ENCODE data around the gene ZCCHC9. TPM values are rescaled to one million over a fixed set of nuclear protein-coding genes. Genes with fewer than 3 reads are reported as not detected.
"Not testable (repeated sequence)": the region's sequence is repeated elsewhere in the genome, so short reads cannot be mapped to it uniquely, and the experiment has no call there.

ZCCHC9 gene, protein sequence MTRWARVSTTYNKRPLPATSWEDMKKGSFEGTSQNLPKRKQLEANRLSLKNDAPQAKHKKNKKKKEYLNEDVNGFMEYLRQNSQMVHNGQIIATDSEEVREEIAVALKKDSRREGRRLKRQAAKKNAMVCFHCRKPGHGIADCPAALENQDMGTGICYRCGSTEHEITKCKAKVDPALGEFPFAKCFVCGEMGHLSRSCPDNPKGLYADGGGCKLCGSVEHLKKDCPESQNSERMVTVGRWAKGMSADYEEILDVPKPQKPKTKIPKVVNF
- 15.0 and 16.2 TPM in 2 replicates for total RNA-seq

DNA sequence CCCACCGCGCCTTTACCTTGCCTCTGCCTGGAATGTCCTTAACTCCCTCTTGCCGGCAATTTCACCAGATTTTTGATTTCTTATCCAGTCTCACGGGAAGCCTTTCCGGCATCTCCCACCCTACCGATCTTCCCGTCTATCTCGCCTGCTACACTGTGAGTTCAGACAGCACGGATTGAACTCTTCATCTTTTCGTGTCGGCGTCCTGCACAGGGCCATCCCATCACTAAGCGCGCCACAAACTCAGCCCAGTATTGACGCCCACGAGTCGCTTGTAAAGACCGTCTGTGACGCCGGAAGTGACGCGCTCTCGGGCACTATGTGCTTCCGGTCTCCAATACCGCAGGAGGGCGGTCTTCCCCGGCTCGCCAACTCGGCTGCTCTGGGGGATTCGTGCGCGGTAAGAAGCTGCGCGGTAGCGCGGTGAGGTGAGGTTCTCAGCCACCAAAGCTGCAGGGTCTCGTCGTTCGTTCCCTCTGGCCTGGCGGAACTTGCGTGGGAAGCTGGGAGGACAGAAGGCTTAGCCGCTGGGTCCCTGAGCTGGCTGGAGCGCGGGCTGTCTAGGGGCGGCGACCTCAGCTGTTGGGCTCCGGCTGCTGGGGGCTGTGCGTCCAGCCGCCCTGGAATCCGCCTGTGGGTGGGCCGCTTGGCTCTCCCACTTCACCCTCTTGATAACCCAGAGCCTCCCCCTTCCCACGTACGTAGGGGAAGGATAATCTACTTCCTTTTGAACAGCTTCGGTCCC is at the start of gene ZCCHC9:
Gene ZCCHC9 (plus strand): TSS at position 317 of the 745 bp plus-strand sequence. CDS start 3,171 bp downstream, outside the sequence.
- peak; percentile 76 for DNase-seq (ENCODE audit: extremely low read depth, low read depth, low spot score)

DNA sequence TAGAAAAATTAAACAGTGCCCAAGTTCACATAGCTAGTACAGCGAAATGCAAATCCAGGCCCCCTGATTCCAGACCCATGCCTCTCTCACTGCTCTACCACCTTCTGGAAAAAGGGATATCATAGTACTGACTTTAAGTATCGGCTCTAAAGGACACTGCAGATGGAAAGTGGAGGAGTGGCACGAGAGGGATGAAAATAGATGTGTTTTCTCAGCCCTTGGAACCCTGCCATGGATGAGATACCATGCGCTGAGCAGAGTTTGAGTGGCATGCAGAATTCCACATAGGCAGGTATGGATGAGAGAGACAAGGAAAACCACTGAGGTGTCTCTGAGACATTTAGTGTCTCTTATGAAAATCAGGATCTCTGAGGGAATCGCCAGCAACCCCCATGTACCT is 49.5 kb upstream of the ZCCHC9 start:
- no peak for DNase-seq (ENCODE audit: extremely low read depth, low read depth, low spot score)

DNA sequence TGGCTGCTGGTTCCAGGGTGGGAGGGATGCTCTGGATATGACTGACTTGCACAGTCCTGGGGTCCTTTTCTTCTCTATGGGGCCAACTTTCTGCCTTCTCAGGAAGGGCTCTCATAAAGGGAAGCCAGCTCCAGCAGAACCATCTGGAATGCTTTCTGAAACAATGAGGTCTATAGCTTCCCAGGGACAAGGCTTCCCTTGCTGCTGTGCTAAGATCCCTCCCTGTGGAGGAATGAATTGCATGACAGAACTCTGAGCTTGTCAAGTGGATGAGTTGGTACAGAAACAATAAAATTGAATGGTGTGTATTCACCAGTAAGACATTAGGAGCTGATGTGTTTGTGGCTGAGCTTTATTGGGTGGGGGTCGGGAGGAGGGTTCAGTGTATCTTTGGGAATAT is 48.5 kb upstream of the ZCCHC9 start:
- no peak for DNase-seq (ENCODE audit: extremely low read depth, low read depth, low spot score)

DNA sequence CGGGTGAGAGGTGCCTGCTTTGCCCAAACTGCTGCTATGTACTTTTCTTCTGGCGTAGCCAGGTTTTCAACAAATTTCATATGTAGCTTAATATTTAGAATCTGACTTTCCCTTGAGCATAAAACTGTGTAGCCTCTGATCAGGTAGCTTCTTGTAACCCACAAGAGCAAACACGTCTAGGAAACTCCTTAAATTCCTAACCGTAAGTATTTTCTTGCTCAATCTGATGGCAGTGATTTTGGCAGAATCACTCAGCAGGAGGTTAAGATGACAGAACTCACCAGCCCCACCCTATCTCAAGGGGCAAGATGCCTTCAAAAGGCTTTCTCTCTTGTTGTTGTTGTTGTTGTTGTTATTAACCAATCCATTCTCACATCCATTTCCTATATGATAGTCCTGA is 47.5 kb upstream of the ZCCHC9 start:
- no peak for DNase-seq (ENCODE audit: extremely low read depth, low read depth, low spot score)

DNA sequence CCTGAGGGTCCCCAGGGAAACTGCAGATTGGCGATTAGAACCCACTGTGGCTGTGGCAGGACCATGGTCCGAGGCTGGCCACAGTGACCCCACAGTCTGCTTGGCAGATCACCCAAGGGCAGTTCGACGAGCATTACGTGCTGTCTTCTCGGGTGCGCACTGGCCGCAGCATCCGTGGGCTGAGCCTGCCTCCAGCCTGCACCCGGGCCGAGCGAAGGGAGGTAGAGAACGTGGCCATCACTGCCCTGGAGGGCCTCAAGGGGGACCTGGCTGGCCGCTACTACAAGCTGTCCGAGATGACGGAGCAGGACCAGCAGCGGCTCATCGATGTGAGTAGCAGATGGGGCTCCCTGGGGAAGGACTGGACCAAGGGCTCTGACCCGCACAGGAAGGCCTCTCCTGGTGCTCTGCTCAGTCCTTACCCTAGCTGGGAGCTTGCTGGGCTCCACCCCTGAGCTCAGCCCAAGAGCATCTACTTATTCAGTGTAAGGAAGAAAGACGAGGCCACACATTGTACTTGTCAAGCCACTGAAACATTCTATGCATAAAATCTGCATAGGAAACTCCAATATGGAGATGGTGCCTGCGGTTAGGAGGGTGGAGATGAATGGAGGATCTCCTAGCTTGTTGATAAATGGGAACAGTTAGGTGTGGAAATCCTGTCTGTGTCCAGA is 46.4 kb upstream of the ZCCHC9 start:
- DNase-seq (ENCODE audit: extremely low read depth, low read depth, low spot score), result no peak

GRCh38 chr5:81256766-81257165 is 44.6 kb upstream of the ZCCHC9 start:
- no peak for DNase-seq (ENCODE audit: extremely low read depth, low read depth, low spot score)

DNA sequence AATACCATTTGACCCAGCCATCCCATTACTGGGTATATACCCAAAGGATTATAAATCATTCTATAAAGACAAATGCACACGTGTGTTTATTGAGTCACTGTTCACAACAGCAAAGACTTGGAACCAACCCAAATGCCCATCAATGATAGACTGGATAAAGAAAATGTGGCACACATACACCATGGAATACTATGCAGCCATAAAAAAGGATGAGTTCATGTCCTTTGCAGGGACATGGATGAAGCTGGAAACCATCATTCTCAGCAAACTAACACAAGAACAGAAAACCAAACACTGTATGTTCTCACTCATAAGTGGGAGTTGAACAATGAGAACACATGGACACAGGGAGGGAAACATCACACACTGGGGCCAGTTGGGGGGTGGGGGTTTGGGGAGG is 38.6 kb upstream of the ZCCHC9 start:
- DNase-seq (ENCODE audit: extremely low read depth, low read depth, low spot score), result not testable (repeated sequence)

GRCh38 chr5:81265101-81265500 is 36.3 kb upstream of the ZCCHC9 start:
- no peak for DNase-seq (ENCODE audit: extremely low read depth, low read depth, low spot score)

- DNase-seq (ENCODE audit: extremely low read depth, low read depth, low spot score), result no peak
Observed at GRCh38 chr5:81268521-81269196, 32.7 kb upstream of the ZCCHC9 start.

GRCh38 chr5:81269751-81270393 is 31.5 kb upstream of the ZCCHC9 start:
- DNase-seq (ENCODE audit: extremely low read depth, low read depth, low spot score), result no peak

GRCh38 chr5:81270394-81271027 is 30.9 kb upstream of the ZCCHC9 start:
- not testable (repeated sequence) for DNase-seq (ENCODE audit: extremely low read depth, low read depth, low spot score)

DNA sequence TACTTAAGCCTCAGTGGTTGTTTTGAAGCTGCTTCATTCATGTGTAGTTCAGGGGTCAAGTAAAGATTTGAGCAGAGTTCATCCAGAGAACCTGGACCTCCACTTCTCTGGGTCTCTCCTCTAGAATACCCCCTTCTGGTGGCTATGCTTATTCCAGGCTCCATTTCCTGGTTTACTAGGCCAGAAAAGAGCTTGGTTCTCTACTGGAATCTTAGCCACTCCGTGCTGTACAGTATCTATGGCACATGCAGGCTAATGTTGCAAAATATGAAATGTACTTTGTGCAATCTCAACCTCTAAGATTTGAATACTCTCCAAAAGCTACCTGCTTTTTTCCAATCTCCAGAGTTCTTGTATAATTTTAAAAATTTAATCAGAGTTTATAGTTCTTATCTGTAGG is 17.4 kb upstream of the ZCCHC9 start:
- DNase-seq (ENCODE audit: extremely low read depth, low read depth, low spot score), result no peak

GRCh38 chr5:81286059-81286617 is 15.2 kb upstream of the ZCCHC9 start:
- no peak for DNase-seq (ENCODE audit: extremely low read depth, low read depth, low spot score)

- DNase-seq (ENCODE audit: extremely low read depth, low read depth, low spot score), result no peak
Observed at GRCh38 chr5:81288021-81288433, 13.4 kb upstream of the ZCCHC9 start.

GRCh38 chr5:81290146-81290545 is 11.2 kb upstream of the ZCCHC9 start:
- no peak for DNase-seq (ENCODE audit: extremely low read depth, low read depth, low spot score)

GRCh38 chr5:81292130-81292529 is 9.3 kb upstream of the ZCCHC9 start:
- no peak for DNase-seq (ENCODE audit: extremely low read depth, low read depth, low spot score)

- not testable (repeated sequence) for DNase-seq (ENCODE audit: extremely low read depth, low read depth, low spot score)
Observed at GRCh38 chr5:81294021-81294420, 7.4 kb upstream of the ZCCHC9 start.

DNA sequence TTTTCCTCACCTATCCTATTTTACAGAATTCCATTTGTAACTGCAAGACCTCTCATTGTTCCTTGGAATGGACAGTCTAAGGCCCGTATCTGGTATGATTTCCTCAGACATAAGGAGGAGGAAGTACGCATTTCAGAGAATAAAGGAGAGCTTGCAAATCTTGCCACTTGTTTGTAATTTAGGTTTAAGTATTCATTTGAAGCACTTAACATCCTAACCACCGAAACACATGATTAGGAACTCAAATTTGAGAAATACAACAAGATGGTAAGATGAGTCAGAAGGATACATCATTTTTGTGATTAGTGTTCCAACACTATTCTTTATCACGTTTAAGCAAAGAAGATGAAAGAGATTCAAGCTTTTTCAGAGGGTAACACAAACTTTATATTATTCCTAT is 3.9 kb upstream of the ZCCHC9 start:
- DNase-seq (ENCODE audit: extremely low read depth, low read depth, low spot score), result no peak

- no peak for DNase-seq (ENCODE audit: extremely low read depth, low read depth, low spot score)
Observed at GRCh38 chr5:81300921-81301270, 491 bp upstream of the ZCCHC9 start.

DNA sequence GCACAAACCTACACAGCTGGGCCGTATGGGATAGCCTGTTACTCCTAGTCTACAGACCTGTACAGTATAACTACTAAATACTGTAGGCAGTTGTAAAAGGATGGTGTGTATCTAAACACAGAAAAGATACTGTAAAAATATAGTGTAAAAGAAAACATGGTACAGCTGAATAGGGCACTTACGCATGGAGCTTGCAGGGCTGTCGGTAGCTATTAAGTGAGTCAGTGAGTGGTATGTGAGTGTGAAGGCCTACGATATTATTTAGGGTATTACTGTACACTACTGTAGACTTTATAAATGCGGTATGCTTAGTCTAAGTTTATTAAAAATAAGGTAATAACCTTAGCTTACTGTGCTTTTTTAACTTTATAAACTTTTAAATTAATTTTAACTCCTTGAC is 1.2 kb downstream of the ZCCHC9 start:
- no peak for DNase-seq (ENCODE audit: extremely low read depth, low read depth, low spot score)
